BE2C (cell line): ENCODE data around the gene HLA-F.

Source experiments
- DNase-seq: peaks from one replicate; pipeline ENCODE4 v3.0.0-alpha.2; 2020
- H3K27me3 ChIP-seq: fragments of 250-450 bp; sonication (Bioruptor Pico); 2 replicates; pipeline ENCODE4 v1.5.1; 2020; ENCODE audit warnings: mild to moderate bottlenecking
- H3K36me3 ChIP-seq: fragments of 250-450 bp; sonication (Bioruptor Pico); 2 replicates; pipeline ENCODE4 v1.5.1; 2020; ENCODE audit warnings: mild to moderate bottlenecking
- H3K4me1 ChIP-seq: fragments of 250-450 bp; sonication (Bioruptor Pico); 2 replicates; pipeline ENCODE4 v1.5.1; 2020
- H3K4me3 ChIP-seq: 2 replicates; pipeline ENCODE4 v1.5.1; 2011; ENCODE audit warnings: low read depth, low read length
- H3K9me3 ChIP-seq: fragments of 250-450 bp; sonication (Bioruptor Pico); 2 replicates; pipeline ENCODE4 v1.5.1; 2020
- TF ChIP-seq, protein P1 (sequence below): IDR thresholded peaks from 2 replicates; pipeline ENCODE4 v1.5.1; 2012; ENCODE audit warnings: mild to moderate bottlenecking, low read depth, low read length

The HLA-F gene

DNA sequence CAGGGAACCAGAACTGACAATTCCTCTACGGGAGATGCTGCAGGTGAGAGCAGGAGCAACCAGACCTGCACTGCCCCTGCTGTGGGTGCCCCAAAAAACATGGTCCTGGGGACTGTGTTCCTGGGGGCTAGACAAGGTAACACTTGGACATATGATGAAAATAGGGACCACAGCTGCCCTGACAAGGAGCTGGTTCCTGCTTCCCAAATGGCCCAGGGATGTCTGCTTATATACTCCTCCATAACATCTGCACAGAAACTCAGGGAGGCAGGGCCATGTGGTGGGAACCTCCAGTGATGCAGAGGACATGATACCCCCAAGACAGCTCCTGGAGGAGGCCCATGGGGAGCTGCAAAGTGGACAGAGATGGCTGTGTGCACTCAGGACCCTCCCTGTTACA, 19.8 kb downstream of the HLA-F start:
- peaks cover 5% of the 10 kb centered on the region; the same call in 1 of the 2 replicates for H3K27me3 ChIP-seq
- TF ChIP-seq, protein P1, sequence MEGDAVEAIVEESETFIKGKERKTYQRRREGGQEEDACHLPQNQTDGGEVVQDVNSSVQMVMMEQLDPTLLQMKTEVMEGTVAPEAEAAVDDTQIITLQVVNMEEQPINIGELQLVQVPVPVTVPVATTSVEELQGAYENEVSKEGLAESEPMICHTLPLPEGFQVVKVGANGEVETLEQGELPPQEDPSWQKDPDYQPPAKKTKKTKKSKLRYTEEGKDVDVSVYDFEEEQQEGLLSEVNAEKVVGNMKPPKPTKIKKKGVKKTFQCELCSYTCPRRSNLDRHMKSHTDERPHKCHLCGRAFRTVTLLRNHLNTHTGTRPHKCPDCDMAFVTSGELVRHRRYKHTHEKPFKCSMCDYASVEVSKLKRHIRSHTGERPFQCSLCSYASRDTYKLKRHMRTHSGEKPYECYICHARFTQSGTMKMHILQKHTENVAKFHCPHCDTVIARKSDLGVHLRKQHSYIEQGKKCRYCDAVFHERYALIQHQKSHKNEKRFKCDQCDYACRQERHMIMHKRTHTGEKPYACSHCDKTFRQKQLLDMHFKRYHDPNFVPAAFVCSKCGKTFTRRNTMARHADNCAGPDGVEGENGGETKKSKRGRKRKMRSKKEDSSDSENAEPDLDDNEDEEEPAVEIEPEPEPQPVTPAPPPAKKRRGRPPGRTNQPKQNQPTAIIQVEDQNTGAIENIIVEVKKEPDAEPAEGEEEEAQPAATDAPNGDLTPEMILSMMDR = no peak
- H3K36me3 ChIP-seq = no peaks in the 10 kb centered on the region
- no peak overlapping the region for H3K4me3 ChIP-seq
- no peaks in the 10 kb centered on the region for H3K4me1 ChIP-seq
- no peak for DNase-seq
- no peaks in the 10 kb centered on the region for H3K9me3 ChIP-seq

DNA sequence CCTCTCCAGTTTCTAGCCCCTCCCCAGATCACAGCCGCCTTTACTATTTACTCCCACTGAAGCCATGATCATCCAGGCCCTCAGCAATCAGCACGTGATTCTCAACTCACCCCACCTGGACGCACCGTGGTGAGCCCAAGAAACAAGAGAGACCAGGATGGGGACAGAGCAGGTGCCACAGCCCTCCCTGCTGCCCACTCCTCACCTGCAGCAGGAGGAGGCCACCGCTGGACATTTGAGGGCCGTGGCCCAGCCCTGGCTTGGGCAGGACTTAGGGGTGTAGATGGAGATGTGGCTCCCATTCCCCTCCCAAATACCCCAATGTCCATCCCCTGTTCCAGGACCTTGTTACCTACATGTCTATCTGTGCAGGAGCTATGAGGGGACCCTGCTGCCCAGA, 20.3 kb downstream of the HLA-F start:
- Histone ChIP-seq H3K9me3 (no peaks in the 10 kb centered on the region), H3K36me3 (no peaks in the 10 kb centered on the region), H3K27me3 (peaks cover 9% of the 10 kb centered on the region), H3K4me3 (no peak overlapping the region), H3K4me1 (no peaks in the 10 kb centered on the region)
- no peak for DNase-seq
- TF ChIP-seq, protein P1 = no peak

DNA sequence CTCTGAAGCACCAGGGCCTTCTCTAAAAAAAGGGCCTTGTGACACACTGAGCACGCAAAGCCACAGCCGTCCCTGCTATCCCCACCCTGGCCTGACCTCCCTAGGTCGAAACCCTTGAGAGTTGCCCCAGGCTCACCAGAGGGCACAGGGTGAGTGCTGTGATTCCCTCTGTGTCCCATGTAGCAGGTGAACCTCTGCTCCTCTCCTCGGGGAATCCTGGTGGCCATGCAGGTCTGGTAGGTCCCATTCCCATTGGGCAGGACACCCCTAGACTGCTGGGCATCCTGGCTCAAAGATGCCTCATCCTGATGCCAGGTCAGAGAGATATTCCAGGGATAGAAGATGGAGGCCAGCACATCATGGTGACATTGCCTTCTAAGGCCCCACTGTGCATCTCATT, 20.9 kb downstream of the HLA-F start:
- TF ChIP-seq, protein P1 = no peak
- Histone ChIP-seq H3K4me3 (no peak overlapping the region), H3K4me1 (no peaks in the 10 kb centered on the region), H3K9me3 (no peaks in the 10 kb centered on the region), H3K27me3 (peaks cover 14% of the 10 kb centered on the region), H3K36me3 (no peaks in the 10 kb centered on the region)
- DNase-seq = no peak

DNA sequence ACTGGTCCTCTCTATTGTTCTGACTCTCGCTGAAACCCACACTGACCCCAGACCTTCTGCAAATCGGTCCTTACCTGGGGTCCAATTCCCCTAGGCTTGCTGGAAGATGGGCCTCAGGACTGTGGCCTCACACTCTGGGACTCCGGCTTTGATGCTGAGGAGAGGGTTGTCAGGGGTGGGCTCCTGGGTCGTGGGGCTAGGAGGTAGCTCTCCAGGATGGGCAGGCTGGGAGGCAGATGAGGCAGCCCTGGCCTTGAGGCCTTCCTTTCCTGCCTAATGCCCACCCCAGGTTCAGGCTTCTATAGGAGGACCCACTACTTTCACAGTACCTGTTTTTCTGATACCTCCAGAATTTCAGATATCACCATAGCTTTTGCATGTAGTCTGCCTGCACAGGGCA, 21.4 kb downstream of the HLA-F start:
- Histone ChIP-seq H3K4me3 (no peak overlapping the region), H3K9me3 (no peaks in the 10 kb centered on the region), H3K27me3 (peaks cover 17% of the 10 kb centered on the region), H3K4me1 (no peaks in the 10 kb centered on the region), H3K36me3 (no peaks in the 10 kb centered on the region)
- no peak for DNase-seq
- TF ChIP-seq, protein P1 = no peak

DNA sequence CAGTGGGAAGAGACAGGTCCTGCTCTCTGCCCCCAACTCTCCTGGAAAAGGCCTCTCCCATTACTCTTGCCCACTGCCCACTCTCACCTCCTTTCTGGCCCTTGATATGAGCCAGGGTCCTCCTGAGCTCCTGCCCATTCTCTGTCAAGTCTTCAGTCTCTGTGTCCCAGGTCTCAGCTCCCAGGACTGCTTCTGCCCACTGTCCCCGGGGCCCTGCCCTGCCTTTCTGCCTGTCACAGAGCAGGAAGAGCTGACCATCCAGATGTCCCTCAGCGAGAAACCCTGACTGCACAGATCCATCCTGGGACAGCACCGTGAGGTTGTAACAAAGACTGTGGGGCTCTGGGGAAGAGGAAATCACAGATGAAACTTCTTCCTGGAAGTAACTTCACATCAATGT, 22.2 kb downstream of the HLA-F start:
- peaks cover 21% of the 10 kb centered on the region for H3K27me3 ChIP-seq

DNA sequence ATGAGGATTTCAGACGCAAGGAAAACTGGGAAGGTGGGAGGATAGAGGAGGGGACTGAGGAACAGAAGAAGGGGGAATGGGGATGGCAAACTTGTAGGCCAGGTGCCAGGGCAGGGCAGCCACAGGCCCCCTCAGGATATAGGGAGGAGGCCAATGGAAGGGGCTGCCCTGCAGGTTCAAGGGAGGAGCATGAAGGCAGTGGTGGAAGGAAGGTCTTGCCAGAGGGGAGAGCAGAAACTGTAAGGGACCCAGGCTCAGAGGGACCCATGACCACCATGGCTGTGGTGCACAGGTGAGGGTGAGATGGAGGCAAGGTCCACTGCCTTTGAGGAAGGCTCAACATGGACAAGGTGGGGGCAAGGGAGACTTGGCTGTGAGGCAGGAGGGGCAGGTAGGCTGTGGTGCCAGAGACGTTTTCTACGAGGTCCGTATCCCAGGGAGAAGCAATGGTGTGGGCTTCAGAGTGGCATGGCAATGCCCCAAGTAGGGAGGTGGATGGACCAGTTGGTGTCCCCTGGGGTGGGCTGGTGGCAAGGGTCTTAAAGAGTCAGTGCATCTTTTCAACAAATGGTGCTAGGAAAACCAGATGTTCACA, 22.7 kb downstream of the HLA-F start:
- Histone ChIP-seq H3K27me3 (peaks cover 21% of the 10 kb centered on the region), H3K36me3 (no peaks in the 10 kb centered on the region), H3K9me3 (no peaks in the 10 kb centered on the region), H3K4me3 (no peak overlapping the region), H3K4me1 (no peaks in the 10 kb centered on the region)
- no peak for DNase-seq
- TF ChIP-seq, protein P1 = no peak

More for the DNA sequence above, 22.2 kb downstream of the HLA-F start:
- H3K4me3 ChIP-seq = no peak overlapping the region
- TF ChIP-seq, protein P1 = no peak
- no peak for DNase-seq
- no peaks in the 10 kb centered on the region for H3K36me3 ChIP-seq
- no peaks in the 10 kb centered on the region for H3K9me3 ChIP-seq
- H3K4me1 ChIP-seq = no peaks in the 10 kb centered on the region
